Type B pancreatic cell (in vitro differentiated cells): ENCODE results near the gene FMNL1. TPM values are rescaled to one million over a fixed set of nuclear protein-coding genes. Genes with fewer than 3 reads are reported as not detected.

Experiments
- DNase-seq: peaks from one replicate; pipeline ENCODE4 v3.0.0; 2021; ENCODE audit warnings: mixed read lengths; ENCODE audit not compliant: unreplicated experiment; ENCODE audit errors: extremely low spot score
- H3K27ac Mint-ChIP-seq: 2 replicates; pipeline ENCODE4 v1.8.0; 2021; ENCODE audit warnings: mild to moderate bottlenecking, mixed read lengths
- H3K27me3 Mint-ChIP-seq: 2 replicates; pipeline ENCODE4 v1.8.0; 2021; ENCODE audit warnings: mixed read lengths
- H3K36me3 Mint-ChIP-seq: 2 replicates; pipeline ENCODE4 v1.8.0; 2021; ENCODE audit warnings: mixed read lengths
- H3K4me1 Mint-ChIP-seq: one replicate; pipeline ENCODE4 v1.8.0; 2021; ENCODE audit warnings: mixed read lengths; ENCODE audit not compliant: unreplicated experiment
- H3K4me3 Mint-ChIP-seq: 2 replicates; pipeline ENCODE4 v1.8.0; 2021; ENCODE audit warnings: mild to moderate bottlenecking, mixed read lengths
- H3K9me3 Mint-ChIP-seq: 2 replicates; pipeline ENCODE4 v1.8.0; 2021; ENCODE audit warnings: mixed read lengths
- total RNA-seq: library from RNA; stranded (reverse); gene quantifications from 2 replicates; pipeline ENCODE4 v1.2.1, GENCODE V29; 2021; ENCODE audit warnings: low replicate concordance
- TF ChIP-seq, protein P1 (sequence below): fragments of 200-600 bp; sonication (generic); conservative IDR thresholded peaks from 2 replicates; pipeline ENCODE4 v1.5.0; 2021; ENCODE audit warnings: antibody characterized with exemption, mild to moderate bottlenecking

Gene FMNL1
- total RNA-seq, 1 donor from 2014 or later = 1.9 TPM

DNA sequence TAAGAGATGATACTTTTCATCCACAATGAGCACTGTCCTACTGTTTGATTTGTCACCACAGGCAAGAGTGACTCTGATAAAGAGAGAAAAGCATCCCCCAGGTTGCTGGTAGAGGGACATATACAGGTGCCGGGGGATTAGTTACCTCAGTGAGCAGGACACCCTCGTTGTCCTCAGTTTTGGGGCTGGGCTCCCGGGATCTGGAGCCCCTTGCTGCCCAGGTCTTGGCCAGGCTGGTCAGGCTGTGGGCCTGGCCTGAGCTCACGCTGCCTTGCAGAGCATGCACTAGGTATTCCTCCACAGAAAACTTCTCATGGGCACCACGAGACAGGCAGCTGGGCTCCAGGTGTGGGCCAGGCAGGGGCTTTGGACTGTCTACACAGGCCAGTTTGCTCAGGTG is 64.6 kb downstream of the FMNL1 start:
- Mint-ChIP-seq H3K36me3 (peaks cover 6% of the 10 kb centered on the region), H3K4me1 (peaks cover 11% of the 10 kb centered on the region), H3K9me3 (no peaks in the 10 kb centered on the region), H3K4me3 (no peak overlapping the region), H3K27ac (no peak overlapping the region), H3K27me3 (no peaks in the 10 kb centered on the region)
- no peak for DNase-seq
- TF ChIP-seq, protein P1, sequence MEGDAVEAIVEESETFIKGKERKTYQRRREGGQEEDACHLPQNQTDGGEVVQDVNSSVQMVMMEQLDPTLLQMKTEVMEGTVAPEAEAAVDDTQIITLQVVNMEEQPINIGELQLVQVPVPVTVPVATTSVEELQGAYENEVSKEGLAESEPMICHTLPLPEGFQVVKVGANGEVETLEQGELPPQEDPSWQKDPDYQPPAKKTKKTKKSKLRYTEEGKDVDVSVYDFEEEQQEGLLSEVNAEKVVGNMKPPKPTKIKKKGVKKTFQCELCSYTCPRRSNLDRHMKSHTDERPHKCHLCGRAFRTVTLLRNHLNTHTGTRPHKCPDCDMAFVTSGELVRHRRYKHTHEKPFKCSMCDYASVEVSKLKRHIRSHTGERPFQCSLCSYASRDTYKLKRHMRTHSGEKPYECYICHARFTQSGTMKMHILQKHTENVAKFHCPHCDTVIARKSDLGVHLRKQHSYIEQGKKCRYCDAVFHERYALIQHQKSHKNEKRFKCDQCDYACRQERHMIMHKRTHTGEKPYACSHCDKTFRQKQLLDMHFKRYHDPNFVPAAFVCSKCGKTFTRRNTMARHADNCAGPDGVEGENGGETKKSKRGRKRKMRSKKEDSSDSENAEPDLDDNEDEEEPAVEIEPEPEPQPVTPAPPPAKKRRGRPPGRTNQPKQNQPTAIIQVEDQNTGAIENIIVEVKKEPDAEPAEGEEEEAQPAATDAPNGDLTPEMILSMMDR = no peak

DNA sequence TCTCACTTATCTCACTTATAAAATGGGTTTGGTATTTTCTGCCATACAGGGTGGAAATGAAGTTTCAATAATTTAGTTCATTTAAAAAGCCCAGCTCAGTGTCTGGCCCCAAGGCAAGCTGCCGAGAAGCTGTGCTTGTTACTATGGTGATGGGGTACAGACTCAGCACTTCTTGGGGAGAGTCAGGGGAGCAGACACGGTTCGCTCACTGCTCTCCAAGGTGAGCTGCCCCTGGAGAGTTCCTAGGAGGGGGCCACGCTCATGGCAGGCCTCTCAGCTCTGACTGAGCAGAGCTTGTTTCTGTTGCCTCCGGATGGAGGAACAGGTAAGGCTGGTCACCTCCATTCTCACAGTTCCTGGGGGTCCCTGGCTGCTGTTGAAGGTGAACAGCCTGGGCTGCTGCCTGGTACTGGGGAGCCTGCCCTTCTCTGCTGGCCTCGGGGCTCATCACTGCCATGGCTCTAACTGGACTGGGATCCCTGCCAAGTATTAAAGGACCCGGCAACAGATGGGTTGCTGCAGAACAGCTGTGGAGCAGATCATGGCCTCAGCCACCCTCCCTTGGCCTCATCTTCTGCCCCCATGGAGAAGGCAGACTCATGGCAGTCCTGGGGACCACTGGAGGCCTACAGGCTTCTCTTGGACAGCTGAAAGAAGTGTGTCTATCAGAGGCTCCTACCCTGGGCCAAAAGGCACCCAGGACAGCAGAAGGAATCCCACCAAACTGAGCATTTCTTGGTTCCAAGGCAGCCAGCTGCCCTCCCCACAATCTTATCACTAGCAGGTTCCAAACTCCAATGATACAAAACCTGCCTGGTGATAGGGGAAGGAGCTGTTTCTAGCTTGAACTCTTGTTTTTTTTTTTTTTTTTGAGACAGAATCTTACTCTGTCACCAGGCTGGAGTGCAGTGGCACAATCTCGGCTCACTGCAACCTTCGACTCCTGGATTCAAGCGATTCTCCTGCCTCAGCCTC is 66.1 kb downstream of the FMNL1 start:
- H3K27me3 Mint-ChIP-seq = no peaks in the 10 kb centered on the region
- no peak overlapping the region for H3K4me3 Mint-ChIP-seq
- H3K27ac Mint-ChIP-seq = no peak overlapping the region
- TF ChIP-seq, protein P1 = no peak
- H3K36me3 Mint-ChIP-seq = peaks cover 6% of the 10 kb centered on the region
- no peaks in the 10 kb centered on the region for H3K9me3 Mint-ChIP-seq
- no peak for DNase-seq
- peaks cover 17% of the 10 kb centered on the region for H3K4me1 Mint-ChIP-seq

DNA sequence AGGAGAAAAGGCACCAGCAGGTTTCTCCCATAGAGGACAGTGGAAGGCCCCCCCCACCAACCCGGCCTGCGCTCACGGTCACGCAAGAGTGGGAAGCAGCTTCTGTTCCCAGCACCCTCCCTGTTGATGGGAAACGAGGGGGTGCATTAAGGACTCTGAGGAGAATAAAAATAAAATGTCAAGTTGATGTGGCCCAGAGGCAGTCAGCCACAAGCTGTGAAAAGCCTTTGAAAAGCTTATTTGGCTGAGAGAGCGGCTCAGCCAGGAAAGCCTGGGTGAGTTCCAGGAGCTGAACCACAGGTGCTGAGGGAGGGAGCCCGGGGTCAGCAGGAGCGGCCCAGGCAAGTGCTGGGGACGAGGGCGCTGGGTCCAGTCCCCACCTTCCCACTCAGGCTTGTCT is 67.1 kb downstream of the FMNL1 start:
- Mint-ChIP-seq H3K27ac (no peak overlapping the region), H3K4me1 (peaks cover 23% of the 10 kb centered on the region), H3K4me3 (no peak overlapping the region), H3K36me3 (peaks cover 6% of the 10 kb centered on the region), H3K9me3 (no peaks in the 10 kb centered on the region), H3K27me3 (no peaks in the 10 kb centered on the region)
- no peak for DNase-seq
- TF ChIP-seq, protein P1 = no peak

DNA sequence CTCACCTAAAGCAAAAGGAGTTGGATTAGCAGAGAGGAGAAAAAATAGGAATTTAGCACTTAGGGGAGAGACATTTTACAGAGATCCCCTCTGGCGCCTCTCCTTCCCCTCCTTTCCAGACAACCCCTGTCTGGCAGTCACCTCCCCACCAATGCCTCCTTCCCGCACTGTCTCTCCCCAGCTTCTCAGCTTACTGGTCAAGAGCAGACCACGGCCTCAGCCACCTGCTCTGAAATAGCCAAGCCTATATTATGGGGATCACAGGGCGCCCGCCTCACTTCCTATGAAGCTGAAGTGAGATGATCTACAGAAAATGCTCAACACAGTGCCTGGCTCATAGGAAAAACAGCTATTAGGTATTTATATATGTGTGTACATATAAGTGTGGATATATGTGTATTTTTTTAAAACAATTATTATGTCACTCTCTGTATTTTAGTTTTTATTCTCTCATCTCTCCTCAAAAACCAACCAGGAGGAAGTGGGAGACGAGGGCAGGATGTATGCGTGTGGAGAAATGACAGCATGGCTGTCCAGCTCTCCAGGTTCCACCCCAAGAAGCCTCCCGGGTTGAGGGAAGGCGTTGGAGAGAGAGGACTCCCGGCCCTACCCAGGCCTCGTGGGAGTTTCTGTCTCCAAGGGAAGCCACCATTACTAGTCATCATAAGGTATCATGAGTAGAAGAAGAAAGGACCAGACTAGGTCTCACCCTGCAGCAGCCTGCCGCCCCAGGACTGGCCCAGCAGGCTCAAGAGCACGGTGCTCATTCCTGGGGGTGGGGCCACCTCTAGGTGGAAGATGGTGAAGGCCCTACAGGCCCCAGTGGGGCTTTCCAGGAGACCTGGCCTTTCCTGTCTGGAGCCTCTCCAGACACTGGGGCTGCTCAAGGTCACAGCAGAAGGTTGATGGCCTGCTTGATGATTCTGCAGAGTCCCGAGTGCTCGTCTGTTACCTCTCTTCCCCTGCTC is 67.9 kb downstream of the FMNL1 start:
- no peak for DNase-seq
- no peaks in the 10 kb centered on the region for H3K9me3 Mint-ChIP-seq
- H3K27ac Mint-ChIP-seq = no peak overlapping the region
- no peak overlapping the region for H3K4me3 Mint-ChIP-seq
- peaks cover 6% of the 10 kb centered on the region for H3K36me3 Mint-ChIP-seq
- TF ChIP-seq, protein P1 = no peak
- no peaks in the 10 kb centered on the region for H3K27me3 Mint-ChIP-seq
- peaks cover 31% of the 10 kb centered on the region for H3K4me1 Mint-ChIP-seq

DNA sequence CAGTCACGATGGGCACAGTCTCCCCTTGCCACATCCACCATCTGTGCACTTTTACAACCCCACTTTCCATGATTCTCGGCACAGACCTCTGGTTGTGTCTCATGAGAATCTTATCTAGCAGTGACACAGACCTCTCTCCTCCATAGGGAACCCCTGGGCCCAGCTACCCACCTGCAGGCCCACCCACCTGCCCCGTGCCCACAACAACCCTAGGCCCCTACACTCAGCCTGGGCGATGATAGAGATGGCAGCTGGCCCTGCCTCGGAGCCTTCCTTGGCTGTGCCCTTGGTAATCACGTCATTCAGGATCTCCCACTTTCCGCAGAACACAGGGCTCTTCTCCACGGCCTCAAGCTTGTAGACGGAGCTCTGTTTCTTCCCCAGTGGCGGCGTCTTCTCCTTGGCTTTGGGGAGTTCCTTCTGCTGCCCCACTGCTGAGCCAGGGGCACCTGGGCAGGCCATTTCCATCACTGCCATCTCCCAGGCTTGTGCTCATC is 68.6 kb downstream of the FMNL1 start:
- no peak for DNase-seq
- Mint-ChIP-seq H3K4me1 (peaks cover 31% of the 10 kb centered on the region), H3K9me3 (no peaks in the 10 kb centered on the region), H3K4me3 (no peak overlapping the region), H3K36me3 (peaks cover 6% of the 10 kb centered on the region), H3K27ac (no peak overlapping the region), H3K27me3 (no peaks in the 10 kb centered on the region)
- TF ChIP-seq, protein P1 = no peak
